PFSK-1 (cell line): ENCODE measurements around the gene SCN4B.

Experiments used
- FOXP2 ChIP-seq: optimal IDR thresholded peaks from 2 replicates; pipeline ENCODE3; 2011; ENCODE audit warnings: borderline replicate concordance, control low read depth, inconsistent platforms; ENCODE audit not compliant: insufficient read depth; ENCODE audit errors: extremely low read length, extremely low read depth
- REST ChIP-seq, 2 experiments: IDR thresholded peaks; 2 replicates each; pipeline versions ENCODE4 v1.6.1 to v1.8.0; 2011 to 2012; ENCODE audit warnings: low read depth in 2 of 2, low read length in 2 of 2, control low read depth in 1 of 2, inconsistent platforms in 1 of 2, mild to moderate bottlenecking in 1 of 2, moderate library complexity in 1 of 2; ENCODE audit not compliant: insufficient read depth in 1 of 2
- TAF1 ChIP-seq: IDR thresholded peaks from 2 replicates; pipeline ENCODE4 v1.6.1; 2012; ENCODE audit warnings: low read length, control low read depth, borderline replicate concordance; ENCODE audit not compliant: insufficient read depth

GRCh38 chr11:118172356-118172755 is 19.7 kb upstream of the SCN4B start:
- TF ChIP-seq TAF1 (no peak), FOXP2 (no peak), REST (IDR thresholded peaks at IDR 0.05; ENCODE audit: insufficient read depth in 1 of 2, low read depth in 2 of 2, low read length in 2 of 2) (no peak)
